ENCODE measurements around the gene PPP6C.

DNA sequence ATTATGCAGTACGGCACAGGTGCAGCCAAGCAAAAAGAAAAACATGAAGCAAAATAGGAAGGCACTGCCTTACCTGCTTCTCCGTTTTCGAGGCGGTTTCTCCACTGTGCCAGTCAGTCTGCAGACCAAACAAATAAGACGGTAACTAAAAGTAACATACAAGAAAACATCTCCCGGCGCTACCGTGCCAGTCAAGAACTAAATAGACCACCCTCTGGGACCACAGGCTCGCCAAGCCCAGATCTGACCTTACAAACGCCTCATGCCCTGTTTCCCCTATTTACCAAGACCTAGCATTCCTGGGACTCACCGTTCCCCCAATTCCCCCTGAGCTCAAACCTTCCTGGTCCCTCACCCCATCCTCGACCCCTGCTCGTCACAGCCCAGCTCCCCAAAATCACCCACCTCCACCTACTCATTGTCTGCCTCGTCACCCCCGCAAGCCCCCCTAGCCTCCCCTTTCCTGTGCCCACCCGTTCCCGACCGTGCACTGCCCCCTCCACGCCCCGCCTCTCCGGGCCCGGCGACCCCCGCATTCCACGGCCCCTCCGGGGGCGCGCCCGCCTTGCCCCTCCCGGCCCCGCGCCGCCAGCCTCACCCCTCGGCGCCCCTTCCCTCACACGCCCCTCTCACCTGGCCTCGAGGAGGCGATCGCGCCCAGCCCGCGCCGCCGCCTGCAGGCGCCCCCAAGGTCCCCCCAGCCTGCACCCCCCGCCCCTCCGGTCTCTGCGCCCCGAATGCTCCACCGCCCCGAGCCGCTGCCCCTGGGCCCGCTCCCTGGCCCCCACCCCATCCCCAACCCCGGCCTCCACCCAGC, 46.8 kb downstream of the PPP6C start:
- TF ChIP-seq POLR2A (IDR thresholded peaks at IDR 0.05; ENCODE audit: low read depth, low read length), result no peak; the same call in 1 of the 2 replicates
- TF ChIP-seq TAF1 (IDR thresholded peaks at IDR 0.05; ENCODE audit: borderline replicate concordance, low read depth, low read length), result no peak
- TF ChIP-seq POLR2AphosphoS5 (IDR thresholded peaks at IDR 0.05; ENCODE audit: low read depth, low read length), result no peak
